GM19351 (cell line): Measurements from ENCODE around the gene CCDC178.

ENCODE experiments used
- ATAC-seq: cut with Tn5 transposase; IDR thresholded peaks from one replicate; pipeline ENCODE4 v1.9.1; 2021; ENCODE audit warnings: mild to moderate bottlenecking, moderate library complexity; ENCODE audit not compliant: unreplicated experiment

CCDC178 gene

GRCh38 chr18:33132657-33133056, 307.9 kb downstream of the CCDC178 start:
- no peak for ATAC-seq

GRCh38 chr18:33128581-33128980, 311.9 kb downstream of the CCDC178 start:
- no peak for ATAC-seq

GRCh38 chr18:33123862-33124518, 316.5 kb downstream of the CCDC178 start:
- ATAC-seq = no peak

- ATAC-seq = no peak
These were observed 324.1 kb downstream of the CCDC178 start for GRCh38 chr18:33116376-33116775.

- no peak for ATAC-seq
These were observed 324.6 kb downstream of the CCDC178 start for GRCh38 chr18:33115917-33116316.

GRCh38 chr18:33115476-33115875, 325.0 kb downstream of the CCDC178 start:
- ATAC-seq = no peak

- no peak for ATAC-seq
These were observed 325.8 kb downstream of the CCDC178 start for GRCh38 chr18:33114749-33115148.

GRCh38 chr18:33113416-33113815, 327.1 kb downstream of the CCDC178 start:
- ATAC-seq = no peak

- ATAC-seq = no peak
These were observed 333.0 kb downstream of the CCDC178 start for GRCh38 chr18:33107511-33107910.

- ATAC-seq = no peak
These were observed 339.2 kb downstream of the CCDC178 start for GRCh38 chr18:33101316-33101715.

GRCh38 chr18:33099626-33100025, 340.9 kb downstream of the CCDC178 start:
- ATAC-seq = no peak

- ATAC-seq = no peak
These were observed 343.4 kb downstream of the CCDC178 start for GRCh38 chr18:33097126-33097525.

GRCh38 chr18:33090461-33090860, 350.1 kb downstream of the CCDC178 start:
- no peak for ATAC-seq

GRCh38 chr18:33076601-33077000, 363.9 kb downstream of the CCDC178 start:
- ATAC-seq = no peak

GRCh38 chr18:33074125-33074524, 366.4 kb downstream of the CCDC178 start:
- no peak for ATAC-seq

GRCh38 chr18:33062834-33063364, 377.6 kb downstream of the CCDC178 start:
- no peak for ATAC-seq

- no peak for ATAC-seq
These were observed 387.6 kb downstream of the CCDC178 start for GRCh38 chr18:33052886-33053285.

- ATAC-seq = no peak
These were observed 389.1 kb downstream of the CCDC178 start for GRCh38 chr18:33051407-33051806.

GRCh38 chr18:33040213-33040612, 400.3 kb downstream of the CCDC178 start:
- no peak for ATAC-seq

- ATAC-seq = no peak
These were observed 405.6 kb downstream of the CCDC178 start for GRCh38 chr18:33034945-33035344.

GRCh38 chr18:33034212-33034611, 406.3 kb downstream of the CCDC178 start:
- no peak for ATAC-seq

GRCh38 chr18:33022370-33022769, 418.2 kb downstream of the CCDC178 start:
- peak; percentile 77 for ATAC-seq

- ATAC-seq = no peak
These were observed 419.6 kb downstream of the CCDC178 start for GRCh38 chr18:33020877-33021276.
